EL (cell line): ENCODE data around the gene GJC2.

Experiments
- DNase-seq: peaks from one replicate; pipeline ENCODE4 v3.0.0-alpha.2; 2016

GJC2 gene

DNA sequence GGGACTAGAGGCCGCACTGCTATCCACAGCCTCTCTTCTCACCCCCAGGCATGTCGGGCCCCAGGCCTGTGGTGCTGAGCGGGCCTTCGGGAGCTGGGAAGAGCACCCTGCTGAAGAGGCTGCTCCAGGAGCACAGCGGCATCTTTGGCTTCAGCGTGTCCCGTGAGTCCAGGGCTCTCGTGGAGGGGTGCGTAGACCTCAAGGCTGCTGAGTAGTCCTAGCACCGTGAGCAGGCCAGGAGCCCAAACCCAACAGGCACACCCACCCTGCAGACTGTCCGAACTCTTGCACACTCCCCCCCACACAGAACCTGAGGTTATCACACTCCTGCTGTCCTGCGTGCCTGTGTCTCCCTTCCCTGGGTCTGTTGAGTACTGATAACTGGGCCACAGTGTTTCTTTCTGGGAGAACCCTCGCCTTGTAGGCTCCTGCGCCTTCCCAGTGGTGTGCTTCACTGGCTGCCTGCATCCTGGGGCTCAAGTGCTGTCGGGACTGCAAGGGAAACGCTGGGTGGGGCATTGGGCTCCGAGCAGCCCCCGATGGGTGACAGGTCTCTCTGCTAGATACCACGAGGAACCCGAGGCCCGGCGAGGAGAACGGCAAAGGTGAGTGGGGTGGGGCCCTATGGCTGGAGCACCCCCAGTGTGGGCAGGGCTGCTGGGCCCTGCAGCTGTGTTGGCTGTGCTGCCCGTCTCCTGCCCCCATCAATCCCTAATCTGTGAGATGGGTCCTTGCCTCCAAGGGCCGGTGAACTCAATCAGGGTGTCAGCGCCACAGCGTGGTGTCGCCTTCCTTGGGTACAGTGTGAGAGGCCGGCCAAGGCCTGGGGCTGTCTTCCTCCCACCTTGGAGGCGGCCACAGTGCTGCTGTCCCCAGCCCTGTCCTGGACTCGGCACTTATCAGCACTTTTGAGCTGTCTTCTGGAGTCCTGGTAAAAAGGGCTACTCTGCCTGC is 4.0 kb upstream of the GJC2 start:
- DNase-seq = no peak

DNA sequence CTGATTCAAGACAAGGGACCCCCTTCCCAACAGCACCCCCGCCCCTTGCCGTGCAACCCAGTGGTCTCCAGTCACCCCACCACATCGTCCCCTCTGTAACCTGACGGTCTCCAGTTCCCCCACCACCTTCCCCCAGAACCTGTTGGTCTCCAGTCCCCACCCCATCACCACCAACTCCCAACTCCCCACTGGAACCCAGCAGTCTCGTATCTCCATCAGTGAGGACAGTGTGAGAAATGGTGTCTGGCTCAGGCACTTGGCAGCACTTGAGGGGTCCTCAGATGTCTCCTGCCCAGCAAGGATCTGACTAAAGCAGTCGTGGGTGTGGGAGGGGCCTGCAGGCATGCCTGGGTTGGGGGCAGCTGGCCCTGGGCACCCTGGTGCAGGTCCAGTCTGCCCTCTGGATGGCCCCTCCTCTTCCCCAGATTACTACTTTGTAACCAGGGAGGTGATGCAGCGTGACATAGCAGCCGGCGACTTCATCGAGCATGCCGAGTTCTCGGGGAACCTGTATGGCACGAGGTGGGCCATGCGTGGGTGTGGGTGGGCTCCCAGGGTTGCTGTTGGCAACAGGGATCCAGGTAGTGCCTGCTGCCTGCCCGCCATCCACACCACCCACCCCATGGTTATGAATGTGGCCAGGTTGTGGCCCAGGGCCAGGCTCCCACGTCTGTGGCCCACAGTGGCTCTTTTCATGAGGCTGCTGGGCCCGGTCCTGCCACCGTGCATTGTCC is 3.1 kb upstream of the GJC2 start:
- no peak for DNase-seq

DNA sequence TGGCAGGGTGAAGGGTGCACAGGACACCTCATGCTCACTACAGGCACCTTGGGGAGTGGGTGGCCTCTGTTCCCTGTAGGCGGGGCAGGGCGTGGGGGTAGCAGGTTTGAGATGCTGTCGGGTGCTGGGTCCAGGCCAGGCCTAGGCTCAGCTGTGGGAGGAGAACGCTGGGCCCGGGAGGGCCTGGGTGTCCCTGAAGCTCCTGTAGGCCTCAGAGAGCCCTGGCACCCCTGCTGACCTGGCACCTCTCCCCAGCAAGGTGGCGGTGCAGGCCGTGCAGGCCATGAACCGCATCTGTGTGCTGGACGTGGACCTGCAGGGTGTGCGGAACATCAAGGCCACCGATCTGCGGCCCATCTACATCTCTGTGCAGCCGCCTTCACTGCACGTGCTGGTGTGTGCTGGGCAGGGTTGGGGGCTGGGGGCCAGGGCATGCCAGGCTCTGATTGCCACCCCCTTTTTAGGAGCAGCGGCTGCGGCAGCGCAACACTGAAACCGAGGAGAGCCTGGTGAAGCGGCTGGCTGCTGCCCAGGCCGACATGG is 2.5 kb upstream of the GJC2 start:
- DNase-seq = no peak

DNA sequence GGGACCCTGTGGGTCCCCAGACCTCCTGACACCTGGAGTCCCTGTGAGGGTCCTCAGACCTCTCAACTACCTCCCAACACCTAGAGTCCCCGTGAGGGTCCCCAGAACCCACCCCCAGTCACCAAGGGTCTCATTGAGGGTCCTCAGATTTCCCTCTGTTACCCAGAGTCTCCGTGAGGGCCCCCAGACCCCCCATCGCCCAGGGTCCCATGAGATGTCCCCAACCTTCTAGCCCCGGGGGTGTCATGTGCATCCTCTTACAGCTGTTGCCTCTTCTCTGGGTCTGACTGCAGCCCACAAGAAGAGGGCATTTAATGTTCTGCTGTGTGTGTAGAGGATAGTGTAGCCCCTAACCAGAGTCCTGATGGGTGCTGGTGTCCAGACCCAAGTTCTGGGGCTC is 2.0 kb upstream of the GJC2 start:
- DNase-seq = no peak

DNA sequence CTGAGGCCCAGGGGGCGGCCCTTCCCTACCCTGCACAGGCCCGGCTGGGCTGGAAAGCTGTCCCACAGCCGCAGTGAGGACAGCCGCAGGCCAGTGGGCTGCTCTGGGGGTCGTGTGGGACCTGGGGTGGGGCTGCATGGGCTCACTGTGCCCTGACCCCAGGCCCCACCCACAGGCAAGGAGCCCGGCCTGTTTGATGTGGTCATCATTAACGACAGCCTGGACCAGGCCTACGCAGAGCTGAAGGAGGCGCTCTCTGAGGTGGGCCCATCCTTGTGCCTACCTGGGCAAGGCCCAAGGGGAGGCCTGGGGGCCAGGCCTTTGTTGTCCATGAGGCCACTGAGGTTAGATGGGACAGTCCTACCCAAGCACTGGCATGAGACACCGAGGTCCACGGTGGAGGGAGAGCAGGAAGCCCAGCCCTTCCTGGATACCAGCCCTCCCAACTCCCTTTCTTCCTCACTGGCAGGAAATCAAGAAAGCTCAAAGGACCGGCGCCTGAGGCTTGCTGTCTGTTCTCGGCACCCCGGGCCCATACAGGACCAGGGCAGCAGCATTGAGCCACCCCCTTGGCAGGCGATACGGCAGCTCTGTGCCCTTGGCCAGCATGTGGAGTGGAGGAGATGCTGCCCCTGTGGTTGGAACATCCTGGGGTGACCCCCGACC is 1.4 kb upstream of the GJC2 start:
- no peak for DNase-seq

DNA sequence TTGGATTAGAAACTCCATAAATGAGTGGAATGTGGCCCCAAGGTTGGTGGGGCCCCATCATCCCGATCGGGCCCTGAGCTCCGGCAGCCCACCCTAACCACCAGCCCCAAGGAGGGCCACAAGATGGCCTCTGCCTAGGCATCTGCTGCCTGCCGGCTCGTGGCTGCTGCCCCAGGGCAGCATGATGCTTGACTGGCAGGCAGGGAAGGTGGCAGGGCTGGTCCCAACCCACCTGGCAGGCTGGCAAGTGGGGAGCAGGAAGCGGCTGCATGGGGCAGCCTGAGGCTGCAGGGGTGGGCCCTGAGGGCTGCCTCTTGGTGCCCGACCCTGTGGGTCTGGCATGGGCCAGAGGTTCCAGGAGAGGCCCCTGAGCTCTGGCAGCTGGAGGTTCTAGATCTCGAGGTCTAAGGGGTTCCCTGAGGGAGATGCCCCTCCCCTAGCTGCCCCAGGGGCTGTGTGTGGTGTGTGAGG is 760 bp upstream of the GJC2 start:
- DNase-seq = no peak

DNA sequence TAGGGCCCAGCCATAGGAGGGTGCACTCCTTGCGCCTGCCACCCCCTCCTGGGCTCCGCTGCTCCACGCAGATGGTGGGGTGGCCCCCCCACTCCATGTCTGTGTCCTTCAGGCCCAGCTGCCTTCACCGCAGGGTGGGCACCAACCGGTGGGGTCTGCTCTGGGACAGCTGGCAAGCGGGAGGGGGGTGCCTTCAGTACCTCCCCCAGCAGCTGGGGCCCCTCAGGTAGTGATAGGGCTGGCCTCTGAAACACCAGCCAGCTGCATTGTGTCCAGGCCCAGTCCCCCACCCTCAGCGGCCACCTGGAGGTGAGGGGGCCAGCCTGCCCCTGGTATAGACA is 360 bp downstream of the GJC2 start:
- DNase-seq = no peak

DNA sequence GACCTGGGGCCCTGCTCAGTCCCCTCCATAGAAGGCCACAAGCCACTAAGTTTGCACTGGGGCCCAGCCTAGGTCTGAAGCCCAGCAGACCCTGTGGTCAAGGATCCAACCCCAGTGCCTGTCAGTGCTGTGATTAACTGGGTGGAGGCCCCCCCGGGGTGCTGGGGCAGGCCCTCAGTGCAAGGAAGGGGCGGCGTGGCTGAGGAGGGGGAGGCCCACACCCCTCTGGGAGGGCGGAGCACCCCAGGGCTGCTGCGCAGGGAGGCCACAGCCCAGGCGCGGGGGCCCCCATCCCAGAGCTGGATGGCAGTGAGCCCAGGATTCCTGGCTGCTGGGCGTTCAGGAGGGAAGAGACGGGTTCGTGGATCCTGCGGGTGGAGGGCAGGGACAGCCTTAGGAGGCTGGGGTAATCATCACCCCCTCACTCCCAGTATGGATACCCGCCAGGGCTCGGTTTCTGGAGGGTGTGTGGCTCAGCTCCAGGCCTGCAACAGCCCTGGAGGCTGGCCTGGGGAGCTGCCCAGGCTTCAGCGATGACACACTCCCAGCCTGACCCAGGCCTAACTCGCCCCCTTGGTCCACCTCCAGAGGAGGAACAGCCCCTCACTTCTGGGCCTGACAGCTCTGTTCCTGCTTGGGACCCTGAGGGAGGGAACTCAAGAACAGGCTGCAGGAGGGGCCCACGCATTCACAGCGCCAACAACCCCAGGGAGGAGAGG is 890 bp downstream of the GJC2 start:
- DNase-seq = peak; percentile 74

DNA sequence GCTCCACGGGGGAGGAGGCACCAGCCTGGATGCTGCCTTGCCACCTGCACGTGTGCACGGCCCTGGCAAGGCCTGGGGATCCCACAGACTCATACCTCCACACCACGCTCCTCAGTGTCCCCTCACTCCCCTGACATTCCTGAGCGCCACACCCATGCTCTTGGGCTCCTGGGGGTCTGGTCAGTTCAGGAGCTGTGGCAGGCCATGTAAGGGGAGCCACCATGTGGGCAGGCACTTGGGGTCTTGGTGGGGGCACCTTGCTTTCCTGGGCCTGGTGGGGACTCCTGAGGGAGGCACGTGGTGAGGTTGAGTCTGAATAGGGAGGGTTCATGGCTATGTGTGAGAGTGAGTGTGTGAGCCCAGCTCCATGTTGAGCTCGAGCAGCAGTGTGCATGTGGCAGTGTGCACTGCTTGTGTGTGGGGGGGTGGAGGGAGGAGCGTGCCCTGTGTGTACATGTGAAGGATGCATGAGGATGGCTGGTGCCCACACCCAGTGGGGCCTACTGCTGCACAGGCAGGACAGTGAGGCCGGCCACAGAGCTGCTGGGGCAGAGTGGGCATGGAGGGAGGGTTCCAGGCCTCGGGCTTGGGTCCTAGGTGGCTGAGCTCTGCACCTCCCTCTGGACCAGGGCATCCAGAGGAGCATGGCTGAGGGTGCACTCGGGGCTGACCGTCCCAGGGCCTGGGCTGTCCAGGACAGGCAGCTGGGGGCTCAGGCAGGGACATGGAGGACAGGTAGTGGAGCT is 1.6 kb downstream of the GJC2 start:
- no peak for DNase-seq

DNA sequence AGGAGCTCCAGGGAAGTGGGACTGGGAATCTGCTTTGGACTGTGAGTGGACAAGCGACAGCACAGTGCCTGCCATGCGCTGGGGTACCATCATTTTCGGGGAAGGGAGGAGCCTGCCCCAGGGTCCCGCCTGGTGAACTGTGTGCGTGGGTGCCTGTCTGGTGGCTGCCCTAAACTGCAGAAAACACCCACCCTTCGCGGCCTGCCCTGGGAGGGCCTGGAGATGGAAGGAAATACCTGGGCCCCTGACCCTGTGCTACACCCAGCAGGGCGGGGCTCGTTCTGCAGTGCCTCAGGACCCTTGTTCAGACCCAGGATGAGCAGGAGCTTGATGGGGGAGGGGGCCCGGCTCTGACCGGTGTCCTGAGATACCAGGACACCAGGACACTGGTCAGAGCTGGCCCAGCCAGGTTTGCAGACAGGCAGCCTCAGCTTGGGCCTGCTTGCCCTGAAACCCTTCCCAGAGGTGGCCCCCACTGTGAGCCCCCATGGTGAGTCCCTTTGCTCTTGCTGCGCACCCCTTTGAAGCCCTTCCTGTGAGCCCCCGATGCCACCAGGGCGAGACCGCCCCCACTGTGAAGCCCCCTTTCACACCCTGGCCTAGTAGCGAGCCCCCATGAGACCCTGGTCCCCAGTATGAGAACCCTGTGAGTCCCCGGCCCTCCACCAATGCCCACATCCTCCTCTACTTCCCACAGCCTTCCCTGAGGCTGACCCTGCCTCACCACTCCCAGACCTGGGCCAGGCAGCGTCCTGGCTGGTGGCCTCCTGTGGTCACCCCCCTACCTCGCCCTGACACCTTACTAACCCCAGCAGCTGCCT is 2.6 kb downstream of the GJC2 start:
- DNase-seq = no peak

DNA sequence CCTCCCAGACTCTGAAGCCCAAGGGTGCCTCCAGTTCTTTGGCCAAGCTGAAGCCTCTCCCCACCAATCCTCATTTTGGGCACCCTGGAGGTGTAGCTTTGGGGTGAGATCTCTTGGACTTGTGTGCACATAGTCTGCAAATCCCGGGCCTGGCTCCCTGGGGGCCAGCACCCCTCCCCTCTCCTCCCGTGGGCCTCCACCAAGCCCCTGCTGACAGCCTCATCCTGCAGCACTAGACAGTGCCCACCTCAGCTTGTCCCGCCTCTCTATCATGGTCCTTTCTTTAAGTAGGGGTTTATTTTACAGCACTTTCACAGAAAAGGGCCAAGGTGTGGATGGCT is 3.2 kb downstream of the GJC2 start:
- no peak for DNase-seq

DNA sequence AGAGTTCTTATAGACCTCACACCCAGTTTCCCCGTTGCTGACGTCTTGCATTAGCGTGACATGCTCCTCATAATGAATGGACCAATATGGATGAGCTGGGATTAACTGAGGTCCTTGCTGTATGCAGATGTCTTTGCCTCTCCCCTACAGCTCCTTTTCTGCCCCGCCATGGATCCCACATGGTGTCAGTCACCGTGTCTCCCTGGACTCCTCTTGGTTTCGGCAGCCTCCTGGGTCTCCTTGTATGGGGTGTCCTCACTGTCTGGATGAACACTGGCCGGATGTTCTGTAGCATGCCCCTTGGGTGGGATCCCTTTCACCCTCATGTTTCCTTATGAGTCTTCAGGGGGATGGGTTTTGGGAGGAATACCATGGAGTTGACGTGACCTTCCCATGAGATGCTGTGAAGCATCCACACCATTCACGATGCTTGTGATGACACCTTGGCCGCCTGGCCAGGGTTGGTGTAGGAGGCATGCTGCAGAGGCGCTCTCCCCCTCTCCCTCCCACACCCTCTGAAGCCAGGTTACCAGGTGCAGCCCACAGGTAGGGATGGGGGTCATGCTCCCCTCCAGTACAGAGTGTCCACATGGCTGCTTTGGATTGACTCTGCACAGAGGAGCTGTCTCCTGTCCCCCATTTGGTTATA is 4.4 kb downstream of the GJC2 start:
- DNase-seq = no peak

DNA sequence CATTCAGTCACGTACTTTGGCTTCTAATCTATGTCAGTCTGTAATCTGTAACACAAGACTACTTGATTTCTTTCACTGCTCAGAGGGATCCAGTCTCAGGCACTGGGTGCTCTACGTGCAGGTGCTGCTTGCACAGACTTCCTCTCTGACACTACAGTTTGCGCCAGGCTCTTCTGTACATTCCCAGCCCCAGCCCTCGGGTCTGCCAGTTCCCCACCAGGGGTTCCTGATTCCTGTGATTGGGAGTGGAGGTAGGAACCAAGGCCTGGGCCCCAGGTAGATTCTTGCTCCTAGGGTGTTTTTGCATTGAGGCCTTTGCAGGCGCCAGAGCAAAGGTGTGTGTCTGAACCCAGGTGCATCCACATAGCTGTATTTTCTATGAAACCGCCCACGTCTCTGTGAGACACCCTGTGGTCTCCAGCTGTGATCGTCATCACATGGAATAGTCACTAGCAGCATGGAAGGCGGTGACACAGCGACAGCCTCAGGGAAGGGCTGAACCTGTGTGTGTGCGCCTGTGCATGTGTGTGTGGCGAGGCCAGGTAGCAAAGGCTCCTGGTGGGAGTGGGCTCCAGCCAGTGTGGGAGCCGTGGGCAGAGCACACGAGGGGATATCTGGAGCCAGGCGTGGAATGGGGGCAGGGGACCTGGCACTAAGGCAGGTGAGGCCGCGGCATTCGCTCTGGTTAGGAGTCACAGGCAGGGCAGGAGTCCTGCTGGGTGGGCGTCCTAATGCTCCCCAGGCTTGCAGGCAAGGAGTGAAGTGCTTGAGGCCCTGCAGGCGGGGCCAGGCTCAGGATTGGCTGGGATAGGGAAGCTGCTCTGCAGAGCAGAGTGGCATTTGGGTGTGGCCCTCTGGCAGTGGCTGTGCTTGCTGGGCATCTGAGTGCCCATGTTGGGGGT is 5.2 kb downstream of the GJC2 start:
- no peak for DNase-seq

DNA sequence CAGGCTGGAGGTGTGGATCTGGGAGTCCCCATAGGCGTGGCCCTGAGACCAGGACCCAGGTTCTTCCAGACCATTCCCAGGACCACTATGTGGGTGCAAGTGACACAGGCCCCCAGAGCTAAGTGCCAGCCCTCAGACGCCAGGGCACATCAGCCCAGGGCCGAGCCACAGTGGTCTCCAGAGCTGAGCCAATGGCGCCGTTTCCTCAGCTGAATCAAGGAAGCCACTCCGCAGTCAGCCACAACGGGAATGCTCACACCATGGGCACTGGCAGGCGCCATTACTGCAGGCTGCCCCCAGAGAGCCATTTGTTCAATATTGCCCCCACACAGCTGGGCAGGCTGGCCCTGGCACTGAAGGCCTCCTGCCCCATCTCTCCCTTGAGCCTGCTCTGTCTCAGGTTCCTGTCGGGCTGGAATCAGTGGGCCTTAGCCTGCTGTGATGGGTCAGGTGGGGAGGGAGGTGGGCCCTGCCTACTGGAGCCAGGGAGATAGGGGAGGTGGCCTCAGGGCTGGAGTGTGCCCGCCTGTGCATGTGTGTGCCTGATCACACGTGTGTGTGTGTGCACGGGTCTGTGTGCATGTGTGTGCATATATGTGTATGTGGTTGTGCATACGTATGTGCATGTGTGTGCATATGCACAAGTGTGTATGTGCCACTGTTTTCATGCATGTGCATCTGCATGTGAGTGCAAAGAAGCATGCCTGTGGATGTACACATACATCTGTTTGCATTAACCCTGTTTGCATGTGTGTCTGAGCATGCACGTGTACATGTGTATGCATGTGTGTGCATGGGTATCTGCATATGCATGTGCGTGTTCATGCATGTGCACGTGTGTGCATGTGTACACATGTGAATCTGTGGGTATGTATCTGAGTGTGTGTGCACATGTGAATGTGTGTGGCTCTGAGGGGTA is 6.1 kb downstream of the GJC2 start:
- DNase-seq = no peak

DNA sequence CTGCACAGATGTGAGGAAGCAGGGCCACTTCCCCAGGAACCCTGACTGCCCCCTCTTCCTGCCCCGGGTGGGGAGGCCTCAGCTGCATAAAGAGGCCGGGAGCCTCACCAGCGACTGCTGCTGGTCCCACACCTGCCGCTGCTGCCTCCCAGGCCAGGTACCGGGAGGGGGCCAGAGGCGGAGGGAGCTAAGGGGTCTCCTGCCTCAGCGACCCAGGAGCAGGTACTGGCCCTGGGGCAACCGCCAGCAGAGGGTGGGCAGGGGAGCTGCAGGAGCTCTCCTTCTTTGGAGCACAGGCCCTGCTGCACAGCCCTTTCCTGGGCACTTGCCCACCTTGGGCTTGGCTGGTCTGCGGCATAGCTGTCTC is 6.8 kb downstream of the GJC2 start:
- no peak for DNase-seq

DNA sequence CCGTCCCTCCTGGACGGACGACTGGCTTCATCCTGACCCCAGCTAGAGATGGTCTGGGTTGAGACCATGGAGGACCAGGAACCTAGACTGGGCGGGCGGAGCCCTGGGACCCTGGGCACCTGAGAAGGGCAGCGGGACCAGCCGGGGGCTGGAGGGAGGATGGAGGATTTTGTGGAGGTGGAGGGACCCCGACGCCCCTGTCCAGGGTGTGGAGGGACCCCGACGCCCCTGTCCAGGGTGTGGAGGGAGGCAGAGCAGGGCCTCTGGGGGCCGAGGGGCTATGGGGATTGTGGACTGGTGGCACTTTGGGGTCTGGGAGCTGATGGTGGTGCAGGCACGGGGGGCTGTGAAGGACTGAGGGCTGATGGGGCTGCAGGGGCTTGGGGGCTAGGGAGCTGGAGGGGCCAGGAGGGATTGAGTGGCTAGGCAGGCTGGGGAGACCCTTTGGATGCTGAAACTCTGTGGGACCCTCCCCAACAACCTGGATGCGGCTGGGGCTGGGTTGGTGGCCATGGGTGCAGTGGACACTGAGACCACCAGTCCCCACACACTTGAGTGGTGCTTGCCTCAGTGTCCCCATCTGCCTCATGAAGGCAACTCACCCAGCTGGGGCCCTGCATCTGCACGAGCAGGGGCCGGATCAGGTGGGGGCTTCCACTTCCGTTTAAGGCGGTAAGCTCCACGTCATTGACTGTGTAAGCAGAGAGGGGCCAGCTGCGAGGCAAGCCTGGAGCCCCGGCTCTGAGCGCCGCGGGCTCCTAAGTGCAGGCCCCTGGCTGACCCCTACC is 7.4 kb downstream of the GJC2 start:
- no peak for DNase-seq

DNA sequence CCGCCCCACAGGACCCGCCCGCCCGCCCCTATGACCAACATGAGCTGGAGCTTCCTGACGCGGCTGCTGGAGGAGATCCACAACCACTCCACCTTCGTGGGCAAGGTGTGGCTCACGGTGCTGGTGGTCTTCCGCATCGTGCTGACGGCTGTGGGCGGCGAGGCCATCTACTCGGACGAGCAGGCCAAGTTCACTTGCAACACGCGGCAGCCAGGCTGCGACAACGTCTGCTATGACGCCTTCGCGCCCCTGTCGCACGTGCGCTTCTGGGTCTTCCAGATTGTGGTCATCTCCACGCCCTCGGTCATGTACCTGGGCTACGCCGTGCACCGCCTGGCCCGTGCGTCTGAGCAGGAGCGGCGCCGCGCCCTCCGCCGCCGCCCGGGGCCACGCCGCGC is 8.0 kb downstream of the GJC2 start:
- DNase-seq = no peak
